IMR-90 (cell line): ENCODE measurements around the gene CCDC148. TPM values are rescaled to one million over a fixed set of nuclear protein-coding genes. Genes with fewer than 3 reads are reported as not detected.

Experiments used
- ATAC-seq: fragments of 200-7000 bp; cut with Tn5 transposase; 2 replicates; pipeline ENCODE4 v1.9.1; 2020; ENCODE audit warnings: low read depth, mild to moderate bottlenecking, moderate library complexity
- BruUV-seq: library from RNA; stranded (reverse); fragments of 400-500 nt; replicated peaks from 2 replicates; lab custom pipeline; 2021; lab: Mats Ljungman, UMichigan
- CTCF ChIA-PET: fragments of 300-600 bp; formaldehyde crosslinking; extraction: SDS; loops from one replicate; lab custom pipeline; 2021; ENCODE audit warnings: antibody characterized with exemption; lab: Yijun Ruan, JAX
- POLR2A ChIA-PET: fragments of 300-600 bp; sonication (Branson Sonifier 250); formaldehyde crosslinking; loops from one replicate; lab custom pipeline; 2022; ENCODE audit warnings: antibody characterized with exemption; ENCODE audit not compliant: unreplicated experiment; lab: Charles Lee
- DNase-seq: peaks from one replicate; pipeline ENCODE4 v3.0.0; 2013
- H2AFZ ChIP-seq: replicated peaks from 2 replicates; pipeline ENCODE3; 2013; ENCODE audit warnings: low read length, mild to moderate bottlenecking; ENCODE audit not compliant: poor library complexity
- H2AK5ac ChIP-seq: 2 replicates; pipeline ENCODE4 v1.6.1; 2013; ENCODE audit warnings: low read depth, low read length, inconsistent platforms
- H2AK9ac ChIP-seq: replicated peaks from 2 replicates; pipeline ENCODE3; 2013; ENCODE audit warnings: mild to moderate bottlenecking, low read depth, low read length, moderate library complexity; ENCODE audit not compliant: poor library complexity
- H2BK120ac ChIP-seq: 2 replicates; pipeline ENCODE4 v1.6.1; 2013; ENCODE audit warnings: low read depth, low read length, inconsistent platforms
- H2BK15ac ChIP-seq: 3 replicates; pipeline ENCODE4 v1.6.1; 2013; ENCODE audit warnings: low read depth, low read length, inconsistent platforms
- H2BK20ac ChIP-seq: 2 replicates; pipeline ENCODE4 v1.6.1; 2013; ENCODE audit warnings: low read depth, mild to moderate bottlenecking, inconsistent platforms, low read length, moderate library complexity
- H2BK5ac ChIP-seq: 2 replicates; pipeline ENCODE4 v1.6.1; 2013; ENCODE audit warnings: mild to moderate bottlenecking, low read depth, low read length, inconsistent platforms; ENCODE audit not compliant: poor library complexity, severe bottlenecking
- H3K14ac ChIP-seq: replicated peaks from 2 replicates; pipeline ENCODE4 v1.6.1; 2013; ENCODE audit warnings: low read depth, low read length, inconsistent platforms
- H3K18ac ChIP-seq: 2 replicates; pipeline ENCODE4 v1.6.1; 2013; ENCODE audit warnings: low read depth, low read length, control low read depth
- H3K23ac ChIP-seq: 2 replicates; pipeline ENCODE4 v1.6.1; 2013; ENCODE audit warnings: low read depth, low read length, inconsistent platforms
- H3K27ac ChIP-seq: 2 replicates; pipeline ENCODE4 v1.5.1; 2013; ENCODE audit warnings: mild to moderate bottlenecking, control low read depth, low read length; ENCODE audit not compliant: insufficient read depth
- H3K27me3 ChIP-seq: 2 replicates; pipeline ENCODE4 v1.6.1; 2013; ENCODE audit warnings: low read length; ENCODE audit not compliant: control insufficient read depth, insufficient read depth
- H3K36me3 ChIP-seq: 2 replicates; pipeline ENCODE4 v1.6.1; 2013; ENCODE audit warnings: low read length, mixed read lengths; ENCODE audit not compliant: control insufficient read depth, insufficient read depth
- H3K4ac ChIP-seq: 2 replicates; pipeline ENCODE4 v1.6.1; 2013; ENCODE audit warnings: low read depth, low read length, inconsistent platforms
- H3K4me1 ChIP-seq: 2 replicates; pipeline ENCODE4 v1.6.1; 2013; ENCODE audit warnings: low read length, mixed read lengths; ENCODE audit not compliant: control insufficient read depth, insufficient read depth
- H3K4me2 ChIP-seq: 2 replicates; pipeline ENCODE4 v1.6.1; 2013; ENCODE audit warnings: low read depth, mild to moderate bottlenecking, control low read depth, low read length, moderate library complexity
- H3K4me3 ChIP-seq: 2 replicates; pipeline ENCODE4 v1.5.1; 2013; ENCODE audit warnings: low read depth, mild to moderate bottlenecking, control low read depth, low read length, moderate library complexity; ENCODE audit not compliant: insufficient read depth
- H3K56ac ChIP-seq: 2 replicates; pipeline ENCODE4 v1.6.1; 2013; ENCODE audit warnings: low read length, inconsistent platforms; ENCODE audit not compliant: insufficient read depth; ENCODE audit errors: extremely low read depth
- H3K79me1 ChIP-seq, 2 experiments: 2 replicates each; pipeline ENCODE4 v1.6.1; 2013; ENCODE audit warnings: low read length in 2 of 2, inconsistent platforms in 1 of 2, low read depth in 1 of 2
- H3K9ac ChIP-seq: 2 replicates; pipeline ENCODE4 v1.6.1; 2013; ENCODE audit warnings: low read depth, low read length, control low read depth
- H3K9me1 ChIP-seq: 2 replicates; pipeline ENCODE4 v1.6.1; 2013; ENCODE audit warnings: low read length, inconsistent platforms; ENCODE audit not compliant: insufficient read depth
- H3K9me3 ChIP-seq: 2 replicates; pipeline ENCODE4 v1.6.1; 2013; ENCODE audit warnings: low read length; ENCODE audit not compliant: control insufficient read depth, insufficient read depth
- H4K20me1 ChIP-seq: 2 replicates; pipeline ENCODE4 v1.6.1; 2013; ENCODE audit warnings: low read length, inconsistent platforms; ENCODE audit not compliant: insufficient read depth
- H4K5ac ChIP-seq: 2 replicates; pipeline ENCODE4 v1.6.1; 2013; ENCODE audit warnings: mild to moderate bottlenecking, low read depth, low read length, control low read depth
- H4K8ac ChIP-seq, 2 experiments: 2 replicates each; pipeline ENCODE4 v1.6.1; 2013; ENCODE audit warnings: low read depth in 2 of 2, low read length in 2 of 2, control low read depth in 1 of 2, inconsistent platforms in 1 of 2
- H4K91ac ChIP-seq: 2 replicates; pipeline ENCODE4 v1.6.1; 2013; ENCODE audit warnings: low read depth, low read length, inconsistent platforms; ENCODE audit not compliant: insufficient read depth
- BHLHE40 ChIP-seq: fragments of 150-350 bp; IDR thresholded peaks from 2 replicates; pipeline ENCODE4 v1.6.1; 2016; ENCODE audit warnings: mild to moderate bottlenecking, low read depth, low read length
- CHD1 ChIP-seq: IDR thresholded peaks from 2 replicates; pipeline ENCODE4 v1.6.1; 2012; ENCODE audit warnings: low read depth, low read length, improper control_type of control experiment
- CTCF ChIP-seq: conservative IDR thresholded peaks from 2 replicates; pipeline ENCODE4 v1.5.1; 2012; ENCODE audit warnings: mild to moderate bottlenecking, low read depth, low read length, improper control_type of control experiment
- MAFK ChIP-seq: IDR thresholded peaks from 2 replicates; pipeline ENCODE4 v1.6.1; 2012; ENCODE audit warnings: low read depth, low read length, improper control_type of control experiment
- MAZ ChIP-seq: IDR thresholded peaks from 2 replicates; pipeline ENCODE4 v1.6.1; 2012; ENCODE audit warnings: low read depth, mild to moderate bottlenecking, low read length, improper control_type of control experiment, moderate library complexity, borderline replicate concordance
- MXI1 ChIP-seq: IDR thresholded peaks from 2 replicates; pipeline ENCODE4 v1.6.1; 2012; ENCODE audit warnings: low read depth, mild to moderate bottlenecking, low read length, moderate library complexity, borderline replicate concordance
- POLR2A ChIP-seq: IDR thresholded peaks from 2 replicates; pipeline ENCODE4 v1.6.1; 2012; ENCODE audit warnings: mild to moderate bottlenecking, low read depth, low read length
- RAD21 ChIP-seq: IDR thresholded peaks from 2 replicates; pipeline ENCODE4 v1.6.1; 2012; ENCODE audit warnings: low read length, improper control_type of control experiment
- RCOR1 ChIP-seq: IDR thresholded peaks from 2 replicates; pipeline ENCODE4 v1.6.1; 2012; ENCODE audit warnings: mild to moderate bottlenecking, low read length, improper control_type of control experiment; ENCODE audit not compliant: insufficient replicate concordance
- RFX5 ChIP-seq: IDR thresholded peaks from 2 replicates; pipeline ENCODE4 v1.8.0; 2012; ENCODE audit warnings: low read depth, mild to moderate bottlenecking, low read length, moderate library complexity
- WGBS, 2 experiments: methylation state at CpG; one replicate each; pipeline versions ENCODE4 v1.1.5 to v1.1.7; 2013; ENCODE audit warnings: missing lambda C conversion rate in 2 of 2; ENCODE audit not compliant: insufficient read length in 1 of 2; ENCODE audit errors: extremely low coverage in 2 of 2; 5-methylcytosine and 5-hydroxymethylcytosine counted together
- dilution Hi-C: fragments of 300-500 bp; cut with HindIII; formaldehyde crosslinking; loops from one replicate; pipeline ENCODE4 v1.14.3; 2018; ENCODE audit warnings: low sequenced_read_pairs; ENCODE audit not compliant: unreplicated experiment
- in situ Hi-C: fragments of 300-500 bp; cut with MboI; formaldehyde crosslinking; loops from 3 replicates; pipeline ENCODE4 v1.14.3; 2019; ENCODE audit warnings: low sequenced_read_pairs, inconsistent platforms, mixed read lengths
- intact Hi-C: fragments of 100-400 bp; cut with micrococcal nuclease; formaldehyde crosslinking; loops from 2 replicates; pipeline ENCODE4 v1.10.0; 2022
- polyA plus RNA-seq, 3 experiments: library from polyadenylated mRNA; depleted of rRNA; stranded (reverse); fragments of >200 nt; gene quantifications; 2 replicates each; pipeline ENCODE4 v1.2.3, GENCODE V29; 2012; ENCODE audit warnings: low replicate concordance in 1 of 3
- total RNA-seq: library from RNA; depleted of rRNA; stranded (reverse); fragments of >200 nt; gene quantifications from 2 replicates; pipeline ENCODE4 v1.2.3, GENCODE V29; 2012

CCDC148 gene
- total and polyA plus RNA-seq, 2 of the 4 experiments (the other 2 are of a cell fraction) = 0.18 to 0.31 TPM

- Histone ChIP-seq H3K4ac (no peak overlapping the region), H3K4me1 (peaks cover 21% of the 10 kb centered on the region), H4K91ac (no peak overlapping the region), H2BK120ac (no peak overlapping the region), H3K27me3 (no peaks in the 10 kb centered on the region), H3K56ac (no peak overlapping the region), H2BK20ac (no peak overlapping the region), H3K18ac (no peak overlapping the region), H2AK9ac (no peak overlapping the region), H3K27ac (no peak overlapping the region), H4K20me1 (0 out of 2 replicates have a peak, but pooled peaks cover 4% of the 10 kb centered on the region), H3K9me1 (peaks cover 7% of the 10 kb centered on the region; the same call in 1 of the 2 replicates), H3K14ac (no peak overlapping the region), H3K9me3 (no peaks in the 10 kb centered on the region), H3K23ac (no peak overlapping the region), H4K8ac (no peak overlapping the region), H2BK5ac (no peak overlapping the region), H3K36me3 (no peaks in the 10 kb centered on the region), H3K79me1 (peaks cover 40 to 53% of the 10 kb centered on the region in 2 experiments), H3K9ac (no peak overlapping the region), H2AK5ac (no peak overlapping the region), H3K4me2 (no peak overlapping the region), H2AFZ (no peak overlapping the region), H2BK15ac (no peak overlapping the region), H3K4me3 (no peak overlapping the region), H4K5ac (no peak overlapping the region)
- no peak for ATAC-seq
- intact Hi-C loops = no loop called here
- peak; percentile 21 for DNase-seq
- in situ Hi-C loops = no loop called here
- no TSS peak for BruUV-seq
- TF ChIP-seq RCOR1 (no peak), MAFK (no peak), RFX5 (no peak), MXI1 (no peak), BHLHE40 (no peak), POLR2A (no peak), MAZ (no peak), RAD21 (no peak), CTCF (no peak), CHD1 (no peak)
- no CpG with 5 or more reads among the region's 2 CpGs for WGBS, 2 experiments
- ChIA-PET POLR2A (no interaction called here), CTCF (no interaction called here)
- dilution Hi-C loops = no loop called here
Observed at GRCh38 chr2:158500333-158500732, 43.8 kb upstream of the CCDC148 start.
